ENCODE measurements around the gene ZMIZ1.
"Not testable (repeated sequence)": the region's sequence is repeated elsewhere in the genome, so short reads cannot be mapped to it uniquely, and the experiment has no call there.

Gene ZMIZ1

GRCh38 chr10:79274279-79275104 lies 205.7 kb downstream of the ZMIZ1 start:
- DNase-seq: no peak

DNA sequence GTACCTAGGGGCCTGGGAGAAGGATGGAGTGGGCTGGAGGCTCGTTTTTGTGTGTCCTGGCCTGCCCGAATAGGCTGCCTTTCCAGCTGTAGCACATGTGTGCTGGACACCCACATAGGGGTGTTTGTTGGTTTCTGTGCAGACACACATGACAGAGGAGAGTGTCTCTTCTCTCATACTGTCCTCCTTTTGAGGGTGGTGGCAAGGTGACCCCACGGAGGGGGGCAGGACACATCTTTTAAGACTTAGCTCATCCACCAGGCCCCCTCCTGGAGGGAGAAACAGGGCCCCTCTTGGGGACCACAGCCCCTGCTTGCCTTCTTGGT lies 206.3 kb downstream of the ZMIZ1 start:
- DNase-seq: no peak

DNA sequence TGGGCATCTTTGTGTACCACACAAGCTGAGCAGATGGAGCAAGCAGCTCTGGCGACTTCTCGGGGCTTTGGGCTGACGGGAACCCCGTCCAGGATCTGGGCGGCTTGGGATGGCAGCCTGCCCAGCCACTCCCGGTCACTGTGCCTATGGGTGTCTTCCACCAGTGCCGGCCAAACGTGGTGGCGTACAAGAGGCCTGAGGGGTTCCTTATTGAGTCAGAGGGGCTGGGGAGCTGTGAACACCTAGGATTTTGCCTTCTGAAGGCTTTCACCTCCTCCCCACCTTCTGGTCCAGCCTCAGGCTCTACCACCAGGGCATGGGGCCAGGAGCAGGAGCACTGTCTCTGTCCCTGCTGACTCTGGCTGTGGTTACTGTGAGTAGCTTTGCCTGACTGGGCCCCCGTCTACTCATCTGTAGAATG lies 206.7 kb downstream of the ZMIZ1 start:
- no peak for DNase-seq

GRCh38 chr10:79277579-79278269 lies 209.0 kb downstream of the ZMIZ1 start:
- no peak for DNase-seq

GRCh38 chr10:79279047-79279446 lies 210.3 kb downstream of the ZMIZ1 start:
- not testable (repeated sequence) for DNase-seq

DNA sequence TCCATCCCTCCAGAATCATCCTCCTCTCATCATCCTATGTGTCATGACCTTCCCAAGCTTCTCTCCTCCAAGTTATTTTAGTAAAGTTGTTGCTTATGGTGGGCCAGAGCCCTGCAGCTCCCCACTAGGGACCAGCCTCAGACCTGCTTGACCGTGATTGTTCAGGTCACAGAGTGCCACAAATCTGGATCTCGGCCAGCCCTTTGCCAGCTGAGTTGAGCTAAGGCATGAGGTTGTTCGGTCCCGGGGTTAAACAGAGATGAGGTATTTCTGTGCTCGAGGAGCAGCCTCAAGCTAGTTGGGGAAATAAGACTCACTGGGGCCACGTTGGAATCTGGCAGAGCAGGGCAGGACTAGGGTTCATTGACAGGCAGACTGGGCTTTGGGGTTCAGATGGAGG lies 212.2 kb downstream of the ZMIZ1 start:
- DNase-seq: no peak

GRCh38 chr10:79282388-79282787 lies 213.6 kb downstream of the ZMIZ1 start:
- DNase-seq: no peak

GRCh38 chr10:79283616-79284015 lies 214.8 kb downstream of the ZMIZ1 start:
- DNase-seq: no peak

- no peak for DNase-seq
Measured at GRCh38 chr10:79284158-79284871, 215.5 kb downstream of the ZMIZ1 start.

DNA sequence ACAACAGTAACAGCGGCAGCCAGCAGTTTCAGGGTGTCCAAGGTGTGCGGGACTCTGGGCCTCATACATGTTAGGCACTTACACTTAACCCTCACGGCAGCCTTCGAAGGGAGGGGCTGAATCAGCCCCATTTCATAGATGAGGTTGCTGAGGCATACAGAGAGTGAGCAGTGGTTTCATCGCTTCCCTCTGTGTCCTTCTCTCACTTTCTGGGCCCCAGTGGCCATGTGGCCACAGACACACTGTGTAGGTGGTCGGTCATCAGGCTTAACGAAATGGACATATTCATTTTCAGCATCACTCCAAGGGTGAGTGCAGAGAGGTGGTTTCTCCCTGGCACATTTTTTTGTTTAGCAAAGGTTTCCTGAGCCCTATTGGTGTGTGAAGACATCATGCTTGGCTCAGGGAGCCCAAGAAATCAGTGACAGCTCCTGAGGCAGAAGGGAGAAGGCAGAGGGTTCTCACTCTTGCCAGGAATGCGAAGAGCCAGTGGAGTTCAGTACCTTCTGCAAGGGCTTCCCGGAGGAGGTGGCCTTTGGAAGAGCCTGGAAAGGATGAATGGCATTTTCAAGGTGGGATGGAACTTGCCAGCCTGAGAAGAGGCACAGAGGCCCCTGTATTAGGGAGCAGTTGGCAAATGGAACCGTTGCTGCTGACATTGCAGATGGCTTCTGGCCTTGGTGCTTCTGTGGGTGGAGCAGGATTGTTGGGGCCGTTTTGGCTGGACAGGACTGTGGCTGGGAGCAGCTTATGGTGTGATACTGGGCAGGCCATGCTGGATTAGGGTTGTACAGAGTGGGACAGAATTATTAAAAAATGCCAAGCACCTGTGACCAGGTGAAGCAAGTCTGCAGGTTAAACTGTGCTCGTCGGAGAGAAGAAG lies 216.8 kb downstream of the ZMIZ1 start:
- DNase-seq: no peak

DNA sequence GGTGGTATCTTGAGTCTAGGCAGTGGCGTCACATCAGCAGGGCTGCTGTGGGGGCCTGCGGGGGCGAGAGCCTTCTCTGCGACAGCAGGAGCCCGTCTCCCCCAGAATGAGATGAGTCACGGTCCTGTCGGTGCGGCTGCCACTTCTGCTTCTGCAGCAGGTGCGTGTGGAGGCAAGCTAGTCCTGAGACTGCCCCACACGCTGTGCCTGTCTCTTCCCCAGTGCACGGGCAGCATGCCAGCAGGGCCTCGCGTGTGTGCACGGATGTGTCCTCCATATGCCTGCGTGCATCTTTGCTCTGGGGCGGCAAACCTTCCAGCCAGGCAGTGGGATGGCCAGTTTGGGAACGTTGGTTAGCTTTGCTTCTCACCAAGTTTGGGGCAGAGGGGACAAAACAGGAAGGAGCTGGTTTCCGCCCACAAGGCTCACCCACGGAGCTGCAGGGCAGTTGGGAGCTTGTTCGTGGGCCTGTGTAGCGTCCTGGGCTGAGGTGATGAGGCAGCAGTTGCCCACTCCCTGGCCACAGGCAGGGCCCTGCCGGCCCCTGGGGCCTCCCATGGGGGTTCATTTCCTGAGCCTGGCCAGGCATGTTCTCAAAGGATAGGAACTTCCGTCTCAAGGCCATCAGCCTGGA lies 217.7 kb downstream of the ZMIZ1 start:
- no peak for DNase-seq

DNA sequence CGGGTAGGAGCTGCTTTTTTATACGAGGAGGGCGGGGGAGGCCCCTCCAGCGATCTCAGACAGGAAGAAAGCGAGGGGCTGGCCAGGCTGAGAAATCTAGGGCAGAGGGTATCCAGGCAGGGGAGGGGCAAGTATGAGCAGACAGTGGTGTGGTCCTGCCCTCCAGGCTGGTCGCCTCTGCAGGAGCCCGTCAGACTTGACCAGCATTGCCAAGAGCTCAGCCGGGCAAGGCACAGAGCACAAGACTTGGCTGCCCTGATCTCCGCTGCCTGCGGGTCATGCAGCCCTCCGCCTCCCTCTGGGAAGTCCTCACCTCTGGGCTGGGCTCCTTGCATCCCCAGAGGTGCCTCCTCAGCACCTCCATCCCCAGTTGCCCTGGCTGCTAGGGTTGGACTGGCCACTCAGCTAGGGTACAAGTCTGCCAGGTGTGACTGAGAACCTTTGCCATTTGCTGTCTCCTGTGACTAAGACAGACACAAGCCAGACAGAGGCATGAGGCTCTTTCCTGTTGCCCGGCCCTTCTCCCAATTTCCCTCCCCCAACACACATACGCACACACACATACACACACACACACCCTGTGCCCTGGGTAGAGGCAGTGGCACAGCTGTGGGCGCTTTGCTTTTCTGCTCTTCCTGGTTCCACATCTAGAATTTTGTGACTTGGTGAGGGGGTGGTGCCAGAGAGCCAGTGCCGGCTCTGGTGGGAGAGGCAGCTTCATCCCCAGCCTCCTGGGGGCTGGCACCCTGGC lies 219.4 kb downstream of the ZMIZ1 start:
- no peak for DNase-seq

DNA sequence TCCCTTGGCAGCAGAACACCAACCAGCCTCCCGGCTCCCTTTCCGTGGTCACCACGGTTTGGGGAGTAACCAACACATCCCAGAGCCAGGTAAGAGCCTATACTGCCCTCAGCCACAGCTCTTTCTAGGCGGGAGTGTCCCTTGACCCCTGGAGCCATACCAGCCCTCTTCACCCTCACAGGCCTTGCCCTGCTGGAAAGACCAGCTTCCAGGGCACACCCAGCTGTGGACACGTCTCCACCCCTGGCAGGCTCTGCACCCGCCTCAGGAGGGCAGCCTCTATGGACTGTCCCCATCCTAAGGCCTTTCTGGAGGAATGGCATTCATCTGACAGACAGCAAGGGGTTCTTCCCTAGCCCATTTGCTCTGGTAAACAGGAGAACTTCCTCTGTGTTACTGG lies 221.0 kb downstream of the ZMIZ1 start:
- DNase-seq: no peak

DNA sequence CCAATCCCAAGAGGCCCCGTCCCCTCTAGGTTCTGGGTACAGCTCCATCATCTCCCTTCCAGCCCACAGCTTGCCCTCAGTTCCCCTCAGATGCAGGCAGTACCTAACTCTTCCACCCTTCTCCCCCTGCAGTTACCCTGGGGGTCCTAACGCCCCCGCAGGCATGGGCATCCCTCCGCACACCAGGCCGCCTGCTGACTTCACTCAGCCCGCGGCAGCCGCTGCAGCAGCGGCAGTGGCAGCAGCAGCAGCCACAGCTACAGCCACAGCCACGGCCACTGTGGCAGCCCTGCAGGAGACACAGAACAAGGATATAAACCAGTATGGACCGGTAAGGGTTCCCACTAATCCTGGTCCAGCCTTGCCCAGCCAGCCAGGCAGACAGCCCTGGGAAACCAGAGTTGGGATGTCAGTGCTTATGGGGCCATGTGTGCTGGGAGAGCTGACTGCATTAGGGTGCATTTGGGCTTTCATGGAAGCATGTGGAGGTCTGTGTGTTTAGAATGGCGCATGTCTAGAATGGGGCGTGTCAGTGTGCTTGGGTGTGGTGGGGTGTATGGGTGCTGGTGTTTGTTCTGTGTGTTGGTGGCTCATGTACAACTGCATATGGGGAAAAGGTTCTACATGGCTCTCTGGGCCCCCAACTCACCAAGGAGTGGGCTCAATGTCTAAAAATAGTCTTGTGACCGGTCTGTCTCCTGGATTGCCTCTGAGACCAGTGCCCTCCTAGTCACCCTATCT lies 223.4 kb downstream of the ZMIZ1 start:
- DNase-seq: no peak

DNA sequence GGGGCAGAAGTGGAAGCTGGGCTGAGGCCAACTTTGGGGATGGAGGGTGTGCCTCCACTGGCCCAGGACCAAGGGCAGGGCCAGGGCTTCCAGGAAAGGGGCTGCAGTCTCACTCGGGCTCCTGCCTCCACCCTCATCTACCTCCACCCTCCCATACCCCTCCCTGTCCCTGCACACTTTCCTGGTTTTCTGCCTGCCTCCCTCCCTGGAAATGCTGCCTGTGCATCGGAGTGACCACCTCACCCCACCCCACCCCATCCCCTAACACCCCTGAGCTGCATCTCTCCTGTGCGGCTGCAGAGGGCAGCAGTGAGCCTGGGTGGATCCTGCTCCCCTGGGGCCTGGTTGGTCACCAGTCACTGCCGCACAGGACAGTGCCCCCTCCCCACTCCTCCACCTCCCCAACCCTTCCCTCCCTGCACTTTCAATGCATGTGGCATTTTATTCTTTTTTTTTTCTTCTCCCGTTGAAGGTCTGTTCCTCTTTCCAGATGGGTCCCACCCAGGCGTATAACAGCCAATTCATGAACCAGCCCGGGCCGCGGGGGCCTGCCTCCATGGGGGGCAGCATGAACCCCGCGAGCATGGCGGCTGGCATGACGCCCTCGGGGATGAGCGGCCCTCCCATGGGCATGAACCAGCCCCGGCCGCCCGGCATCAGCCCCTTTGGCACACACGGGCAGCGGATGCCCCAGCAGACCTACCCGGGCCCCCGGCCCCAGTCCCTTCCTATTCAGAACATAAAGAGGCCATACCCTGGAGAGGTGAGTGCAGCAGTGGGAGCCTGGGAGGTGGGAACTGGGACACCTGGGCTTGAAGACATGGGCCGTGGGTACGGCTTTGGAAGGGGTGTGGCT lies 224.4 kb downstream of the ZMIZ1 start:
- no peak for DNase-seq

DNA sequence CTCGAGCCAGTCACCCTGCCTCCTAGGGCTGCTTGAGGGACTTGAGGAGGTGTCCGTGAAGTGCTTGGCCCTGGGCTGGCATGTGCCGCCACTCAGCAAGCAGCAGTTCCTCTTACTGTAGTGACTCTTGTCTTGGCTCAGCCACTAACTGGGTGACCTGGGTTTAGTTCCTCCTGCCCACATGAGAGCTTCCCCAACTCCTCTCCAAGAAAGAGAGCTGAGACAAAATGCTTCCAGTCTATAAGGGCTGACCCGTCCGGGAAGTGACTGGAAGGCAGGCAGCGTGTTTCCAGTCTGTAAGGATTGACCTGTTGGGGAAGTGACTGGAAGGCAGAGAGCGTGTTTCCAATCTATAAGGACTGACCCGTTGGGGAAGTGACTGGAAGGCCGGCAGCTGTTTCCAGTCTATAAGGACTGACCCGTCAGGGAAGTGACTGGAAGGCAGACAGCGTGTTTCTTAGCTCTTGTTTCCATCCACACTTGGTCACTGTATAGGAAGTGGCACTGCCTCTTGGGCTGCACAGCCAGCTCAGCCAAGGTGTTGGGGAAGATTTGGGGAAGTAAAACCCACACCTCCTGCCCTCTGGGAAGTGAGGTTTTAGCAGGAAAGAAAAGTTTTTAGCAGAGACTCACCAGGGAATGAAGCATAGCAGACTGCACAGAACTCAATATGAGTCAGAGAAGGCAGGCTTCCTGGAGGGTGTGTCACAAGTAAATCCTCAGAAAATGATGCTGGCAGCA lies 225.2 kb downstream of the ZMIZ1 start:
- DNase-seq: no peak

GRCh38 chr10:79295563-79295962 lies 226.8 kb downstream of the ZMIZ1 start:
- DNase-seq: no peak

- DNase-seq: no peak
Measured at GRCh38 chr10:79296431-79296830, 227.7 kb downstream of the ZMIZ1 start.
